Left ventricle myocardium inferior (tissue), 1 donor: Measurements from ENCODE around the gene LRRFIP2. TPM values are rescaled to one million over a fixed set of nuclear protein-coding genes. Genes with fewer than 3 reads are reported as not detected.

Experiments used
- DNase-seq: peaks from one replicate; pipeline ENCODE4 v3.0.0-alpha.2; 2020
- H3K27ac ChIP-seq: fragments of 200-600 bp; replicated peaks from 2 replicates; pipeline ENCODE4 v1.8.0; 2021
- H3K27me3 ChIP-seq: fragments of 200-600 bp; 2 replicates; pipeline ENCODE4 v1.8.0; 2021; ENCODE audit warnings: low read depth
- H3K36me3 ChIP-seq: fragments of 200-600 bp; 2 replicates; pipeline ENCODE4 v1.8.0; 2021
- H3K4me1 ChIP-seq: fragments of 200-600 bp; 2 replicates; pipeline ENCODE4 v1.8.0; 2021
- H3K4me3 ChIP-seq: fragments of 200-600 bp; 2 replicates; pipeline ENCODE4 v1.8.0; 2021; ENCODE audit warnings: mild to moderate bottlenecking, moderate library complexity
- H3K9me3 ChIP-seq: fragments of 200-600 bp; replicated peaks from 2 replicates; pipeline ENCODE4 v1.8.0; 2021
- intact Hi-C: fragments of 100-400 bp; cut with micrococcal nuclease; formaldehyde crosslinking; loops from one replicate; pipeline ENCODE4 v1.11.0; 2022
- total RNA-seq: library from RNA; stranded (reverse); fragmentation: NEBNext Ultra II Directional; extraction: Animal tissue kit (Norgen Biotek cat#: 25700); gene quantifications from one replicate; pipeline ENCODE4 v1.2.1, GENCODE V29; 2021
- TF ChIP-seq, protein P1 (sequence below): fragments of 200-600 bp; IDR thresholded peaks from 2 replicates; pipeline ENCODE4 v1.8.0; 2021; ENCODE audit warnings: antibody characterized with exemption, mild to moderate bottlenecking, borderline replicate concordance
- donor health status: DM: no; HTN: yes; CAD: no; lungs with severe emphysema.

The LRRFIP2 gene
- total RNA-seq, 1 donor from 2014 or later = 155 TPM

DNA sequence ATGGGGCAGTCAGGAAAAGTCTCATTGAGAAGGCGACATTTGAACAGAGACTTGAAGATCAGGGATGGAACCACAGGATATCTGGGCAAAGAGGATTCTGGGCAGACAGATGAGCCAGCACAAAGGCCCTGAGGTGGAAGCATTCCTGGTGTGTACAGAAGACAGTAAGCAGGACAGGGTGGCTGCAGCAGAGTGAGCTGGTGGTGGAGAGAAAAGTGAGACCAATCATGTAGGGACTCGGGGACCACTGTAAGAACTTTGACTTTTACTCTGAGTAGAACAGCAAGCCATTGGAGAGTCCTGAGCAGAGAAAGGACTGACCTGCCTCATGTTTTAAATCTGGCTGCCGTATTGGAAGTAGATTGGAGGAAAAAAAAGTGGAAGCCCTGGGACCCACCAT lies 29.9 kb upstream of the LRRFIP2 start:
- Histone ChIP-seq H3K4me3 (no peak overlapping the region), H3K27me3 (no peaks in the 10 kb centered on the region), H3K4me1 (no peaks in the 10 kb centered on the region), H3K27ac (no peak overlapping the region), H3K9me3 (no peaks in the 10 kb centered on the region), H3K36me3 (peaks cover 8% of the 10 kb centered on the region)
- TF ChIP-seq, protein P1, sequence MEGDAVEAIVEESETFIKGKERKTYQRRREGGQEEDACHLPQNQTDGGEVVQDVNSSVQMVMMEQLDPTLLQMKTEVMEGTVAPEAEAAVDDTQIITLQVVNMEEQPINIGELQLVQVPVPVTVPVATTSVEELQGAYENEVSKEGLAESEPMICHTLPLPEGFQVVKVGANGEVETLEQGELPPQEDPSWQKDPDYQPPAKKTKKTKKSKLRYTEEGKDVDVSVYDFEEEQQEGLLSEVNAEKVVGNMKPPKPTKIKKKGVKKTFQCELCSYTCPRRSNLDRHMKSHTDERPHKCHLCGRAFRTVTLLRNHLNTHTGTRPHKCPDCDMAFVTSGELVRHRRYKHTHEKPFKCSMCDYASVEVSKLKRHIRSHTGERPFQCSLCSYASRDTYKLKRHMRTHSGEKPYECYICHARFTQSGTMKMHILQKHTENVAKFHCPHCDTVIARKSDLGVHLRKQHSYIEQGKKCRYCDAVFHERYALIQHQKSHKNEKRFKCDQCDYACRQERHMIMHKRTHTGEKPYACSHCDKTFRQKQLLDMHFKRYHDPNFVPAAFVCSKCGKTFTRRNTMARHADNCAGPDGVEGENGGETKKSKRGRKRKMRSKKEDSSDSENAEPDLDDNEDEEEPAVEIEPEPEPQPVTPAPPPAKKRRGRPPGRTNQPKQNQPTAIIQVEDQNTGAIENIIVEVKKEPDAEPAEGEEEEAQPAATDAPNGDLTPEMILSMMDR = no peak
- intact Hi-C loops = no loop called here
- DNase-seq = no peak

DNA sequence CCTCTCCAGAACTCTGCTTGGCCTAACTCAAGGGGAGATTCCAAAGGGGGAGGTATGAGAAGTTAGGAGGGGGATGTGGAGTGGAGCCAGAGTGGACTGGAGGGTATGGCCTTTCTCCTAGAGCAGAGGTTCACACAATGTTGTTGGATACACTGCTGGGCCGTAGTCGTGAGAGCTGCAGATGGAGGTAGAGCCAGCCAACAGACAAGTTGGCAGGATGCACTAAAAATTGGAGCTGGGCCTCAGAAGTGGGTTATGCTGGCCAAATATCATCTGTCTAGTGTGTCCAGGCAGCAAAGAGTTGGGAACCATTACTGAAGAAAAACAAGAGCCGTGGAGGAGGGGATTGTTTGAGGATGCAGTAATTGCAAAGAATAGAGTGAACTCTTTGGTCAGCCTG lies 27.7 kb upstream of the LRRFIP2 start:
- H3K27ac ChIP-seq = no peak overlapping the region
- H3K36me3 ChIP-seq = no peaks in the 10 kb centered on the region
- peaks cover 10% of the 10 kb centered on the region for H3K4me1 ChIP-seq
- no peaks in the 10 kb centered on the region for H3K9me3 ChIP-seq
- DNase-seq = no peak
- TF ChIP-seq, protein P1 = no peak
- intact Hi-C loops = no loop called here
- H3K4me3 ChIP-seq = no peak overlapping the region
- no peaks in the 10 kb centered on the region for H3K27me3 ChIP-seq

GRCh38 chr3:37200141-37200540 lies 25.8 kb upstream of the LRRFIP2 start:
- intact Hi-C loops = no loop called here
- TF ChIP-seq, protein P1 = no peak
- Histone ChIP-seq H3K36me3 (no peaks in the 10 kb centered on the region), H3K27ac (no peak overlapping the region), H3K4me3 (no peak overlapping the region), H3K27me3 (no peaks in the 10 kb centered on the region), H3K9me3 (no peaks in the 10 kb centered on the region), H3K4me1 (peaks cover 10% of the 10 kb centered on the region)
- DNase-seq = no peak

DNA sequence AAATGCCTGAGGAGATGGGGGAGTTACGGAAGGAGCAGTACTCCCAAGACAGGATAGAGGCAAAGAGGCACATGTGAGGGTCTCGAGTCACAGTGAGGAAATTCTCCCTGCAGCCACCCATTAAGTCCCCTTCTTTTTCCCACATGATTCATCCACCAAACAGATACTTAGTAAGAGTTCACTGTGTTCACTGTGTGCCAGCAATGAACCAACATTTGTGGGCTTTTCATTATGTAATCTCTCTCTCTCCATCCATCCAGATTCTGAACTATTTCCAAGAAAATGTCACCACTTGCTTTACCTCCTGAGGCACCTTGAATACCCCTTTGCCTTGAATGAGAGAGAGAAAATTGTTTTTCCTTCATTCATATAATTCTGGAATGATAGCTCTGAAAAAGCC lies 24.6 kb upstream of the LRRFIP2 start:
- no peaks in the 10 kb centered on the region for H3K27me3 ChIP-seq
- H3K36me3 ChIP-seq = no peaks in the 10 kb centered on the region
- TF ChIP-seq, protein P1 = no peak
- peaks cover 10% of the 10 kb centered on the region for H3K4me1 ChIP-seq
- H3K4me3 ChIP-seq = no peak overlapping the region
- intact Hi-C loops = no loop called here
- DNase-seq = no peak
- H3K27ac ChIP-seq = no peak overlapping the region
- H3K9me3 ChIP-seq = no peaks in the 10 kb centered on the region

DNA sequence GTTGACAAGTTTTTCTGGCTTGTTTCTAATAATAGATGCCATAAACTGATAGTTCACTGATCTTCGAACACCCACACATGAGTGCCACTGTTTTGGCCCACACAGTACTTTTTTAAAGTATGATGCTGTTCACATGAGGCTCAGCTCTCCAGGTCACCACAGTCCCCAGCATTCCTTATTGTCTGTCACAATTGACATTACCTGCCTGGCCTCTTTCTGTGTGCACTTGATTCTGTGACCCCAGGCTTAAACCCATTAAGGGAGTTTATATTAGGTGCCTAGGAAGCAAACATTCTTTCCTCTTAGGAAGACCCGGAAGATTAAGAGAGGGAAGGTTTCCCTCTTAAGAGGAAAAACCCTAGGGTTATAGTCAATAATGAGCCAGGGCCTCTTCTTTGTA lies 24.2 kb upstream of the LRRFIP2 start:
- no peak overlapping the region for H3K27ac ChIP-seq
- TF ChIP-seq, protein P1 = no peak
- H3K9me3 ChIP-seq = no peaks in the 10 kb centered on the region
- no peaks in the 10 kb centered on the region for H3K36me3 ChIP-seq
- intact Hi-C loops = no loop called here
- no peak overlapping the region for H3K4me3 ChIP-seq
- H3K4me1 ChIP-seq = peaks cover 10% of the 10 kb centered on the region
- DNase-seq = no peak
- no peaks in the 10 kb centered on the region for H3K27me3 ChIP-seq
